Activated CD8-positive, alpha-beta T cell treated with anti-CD3 and anti-CD28 coated beads for 36 hours (primary cell): ENCODE data around the gene DVL2. TPM values are rescaled to one million over a fixed set of nuclear protein-coding genes. Genes with fewer than 3 reads are reported as not detected.
A peak's percentile ranks its signal among the peaks of the same experiment; 100 is the strongest.

Experiments
- ATAC-seq: fragments of 200-7000 bp; cut with Tn5 transposase; one replicate; pipeline ENCODE4 v1.10.0; 2021; ENCODE audit warnings: mild to moderate bottlenecking, moderate library complexity
- CTCF ChIA-PET: fragments of 350-600 bp; sonication (Branson Sonifier 250); formaldehyde crosslinking; loops from one replicate; lab custom pipeline; 2021; ENCODE audit warnings: antibody characterized with exemption; lab: Charles Lee
- POLR2A ChIA-PET: fragments of 350-600 bp; sonication (Branson Sonifier 250); formaldehyde crosslinking; loops from one replicate; lab custom pipeline; 2021; ENCODE audit warnings: antibody characterized with exemption; lab: Charles Lee
- DNase-seq: peaks from one replicate; pipeline ENCODE4 v3.0.0-alpha.2; 2020
- H3K27ac Mint-ChIP-seq: one replicate; pipeline ENCODE4 v1.8.0; 2021; ENCODE audit warnings: mild to moderate bottlenecking, mixed read lengths
- H3K27me3 Mint-ChIP-seq: one replicate; pipeline ENCODE4 v1.8.0; 2021; ENCODE audit warnings: mixed read lengths
- H3K36me3 Mint-ChIP-seq: one replicate; pipeline ENCODE4 v1.8.0; 2021; ENCODE audit warnings: low read depth, mixed read lengths
- H3K4me1 Mint-ChIP-seq: one replicate; pipeline ENCODE4 v1.8.0; 2021; ENCODE audit warnings: low read depth, mixed read lengths
- H3K4me3 Mint-ChIP-seq: one replicate; pipeline ENCODE4 v1.8.0; 2021; ENCODE audit warnings: mild to moderate bottlenecking, moderate library complexity, mixed read lengths
- H3K9me3 Mint-ChIP-seq: one replicate; pipeline ENCODE4 v1.8.0; 2021; ENCODE audit warnings: mixed read lengths
- CTCF ChIP-seq: fragments of 200-600 bp; IDR thresholded peaks from one replicate; pipeline ENCODE4 v1.8.0; 2022; ENCODE audit warnings: antibody characterized with exemption, mild to moderate bottlenecking
- intact Hi-C: fragments of 100-400 bp; cut with micrococcal nuclease; formaldehyde crosslinking; loops from one replicate; pipeline ENCODE4 v1.10.0; 2022
- total RNA-seq, 2 experiments: library from RNA; stranded (reverse); gene quantifications; one replicate each; pipeline ENCODE4 v1.2.3, GENCODE V29; 2021

Gene DVL2
- total RNA-seq, 2 experiments from 2014 or later, result 50.0 to 53.6 TPM

DNA sequence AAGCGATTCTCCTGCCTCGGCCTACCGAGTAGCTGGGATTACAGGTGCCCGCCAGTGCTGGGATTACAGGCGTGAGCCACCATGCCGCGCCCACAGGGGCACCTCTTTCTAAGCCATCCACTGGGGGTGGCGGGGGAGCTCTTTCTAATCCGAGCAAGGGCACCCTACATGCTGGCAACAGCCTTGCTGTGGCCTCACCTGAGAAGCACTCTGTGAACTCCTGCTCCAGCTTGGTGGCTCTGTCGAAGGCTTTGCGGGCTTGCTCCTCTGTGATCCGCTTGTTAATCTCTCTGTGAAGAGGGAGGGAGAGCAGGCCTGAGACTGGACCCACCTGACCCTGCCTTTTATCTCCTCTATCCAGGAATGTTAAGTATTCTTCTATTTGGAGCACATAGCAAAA is 43.2 kb downstream of the DVL2 start:
- Mint-ChIP-seq H3K4me1 (no peaks in the 10 kb centered on the region), H3K27me3 (no peaks in the 10 kb centered on the region), H3K27ac (no peak overlapping the region), H3K4me3 (no peak overlapping the region), H3K9me3 (no peaks in the 10 kb centered on the region), H3K36me3 (no peaks in the 10 kb centered on the region)
- intact Hi-C loops, result no loop called here
- ATAC-seq (no peak), DNase-seq (no peak)
- ChIA-PET CTCF (interaction anchor here (1.0 kb wide), 1 partner anchor 145 kb away, joined by 5 read pairs; no protein-coding TSS in a partner anchor), POLR2A (no interaction called here)
- no peak for TF ChIP-seq CTCF

GRCh38 chr17:7190276-7190917 is 43.9 kb downstream of the DVL2 start:
- Mint-ChIP-seq H3K4me1 (no peaks in the 10 kb centered on the region), H3K36me3 (no peaks in the 10 kb centered on the region), H3K27me3 (no peaks in the 10 kb centered on the region), H3K9me3 (no peaks in the 10 kb centered on the region), H3K27ac (no peak overlapping the region), H3K4me3 (no peak overlapping the region)
- CTCF ChIA-PET, result interaction anchor here (1.0 kb wide), 1 partner anchor 145 kb away, joined by 5 read pairs; no protein-coding TSS in a partner anchor
- POLR2A ChIA-PET, result no interaction called here
- intact Hi-C loops, result no loop called here
- DNase-seq (no peak), ATAC-seq (no peak)
- no peak for TF ChIP-seq CTCF

DNA sequence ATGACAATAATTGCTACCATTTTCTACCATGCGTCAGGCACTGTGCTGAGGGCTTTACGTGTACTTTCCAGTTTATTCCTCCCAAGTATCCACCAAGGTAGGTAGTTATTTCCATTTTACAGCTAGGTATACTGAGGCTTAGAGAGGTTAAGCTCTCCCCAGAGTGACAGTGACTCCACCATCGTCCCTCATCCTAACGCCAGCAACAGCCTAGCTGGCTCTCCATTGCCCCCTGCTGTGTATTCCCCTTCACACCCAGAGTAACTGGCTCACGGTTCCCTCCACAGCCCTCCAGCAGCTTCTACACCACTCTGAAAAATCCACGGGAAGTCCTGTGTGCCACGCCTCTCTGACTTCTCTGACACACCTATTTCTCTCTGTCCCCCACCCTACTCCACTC is 48.1 kb downstream of the DVL2 start:
- ATAC-seq, result peak; percentile 69
- Mint-ChIP-seq H3K4me3 (no peak overlapping the region), H3K4me1 (no peaks in the 10 kb centered on the region), H3K27me3 (no peaks in the 10 kb centered on the region), H3K27ac (no peak overlapping the region), H3K9me3 (no peaks in the 10 kb centered on the region), H3K36me3 (no peaks in the 10 kb centered on the region)
- POLR2A ChIA-PET, result interaction anchor here (0.5 kb wide), 1 partner anchor 22 kb away, joined by 4 read pairs; no protein-coding TSS in a partner anchor
- DNase-seq, result peak; percentile 36
- TF ChIP-seq CTCF, result no peak
- CTCF ChIA-PET, result interaction anchor here (0.7 to 1.7 kb wide), 6 partner anchors 9 to 141 kb away, joined by 3 to 9 read pairs (median 4); no protein-coding TSS in a partner anchor
- intact Hi-C loops, result no loop called here

GRCh38 chr17:7184647-7185046 is 49.7 kb downstream of the DVL2 start:
- Mint-ChIP-seq H3K4me3 (no peak overlapping the region), H3K27me3 (no peaks in the 10 kb centered on the region), H3K9me3 (no peaks in the 10 kb centered on the region), H3K27ac (no peak overlapping the region), H3K4me1 (no peaks in the 10 kb centered on the region), H3K36me3 (no peaks in the 10 kb centered on the region)
- CTCF ChIA-PET, result interaction anchor here (0.8 to 1.1 kb wide), 4 partner anchors 49 to 137 kb away, joined by 3 to 4 read pairs (median 3); no protein-coding TSS in a partner anchor
- DNase-seq (no peak), ATAC-seq (no peak)
- intact Hi-C loops, result no loop called here
- no peak for TF ChIP-seq CTCF
- POLR2A ChIA-PET, result no interaction called here

GRCh38 chr17:7184091-7184488 is 50.2 kb downstream of the DVL2 start:
- no peak for DNase-seq
- ChIA-PET POLR2A (no interaction called here), CTCF (interaction anchor here (1.0 kb wide), 2 partner anchors 48 to 136 kb away, joined by 3 to 4 read pairs; no protein-coding TSS in a partner anchor)
- H3K4me3 Mint-ChIP-seq, result no peak overlapping the region
- no peaks in the 10 kb centered on the region for H3K9me3 Mint-ChIP-seq
- intact Hi-C loops, result no loop called here
- no peak overlapping the region for H3K27ac Mint-ChIP-seq
- H3K36me3 Mint-ChIP-seq, result no peaks in the 10 kb centered on the region
- ATAC-seq, result no peak
- no peaks in the 10 kb centered on the region for H3K4me1 Mint-ChIP-seq
- no peaks in the 10 kb centered on the region for H3K27me3 Mint-ChIP-seq
- TF ChIP-seq CTCF, result no peak
